ENCODE measurements around the gene NAP1L1.

- no peak for TF ChIP-seq CTCF (IDR thresholded peaks at IDR 0.05)
- no peak for TF ChIP-seq POLR2A (IDR thresholded peaks at IDR 0.05)
Measured at GRCh38 chr12:76064904-76065303, 19.6 kb downstream of the NAP1L1 start.

All from heart left ventricle (tissue), 13 donors.